Measurements from ENCODE around the gene NSL1.
A peak's percentile ranks its signal among the peaks of the same experiment; 100 is the strongest.
"Not testable (repeated sequence)": the region's sequence is repeated elsewhere in the genome, so short reads cannot be mapped to it uniquely, and the experiment has no call there.

NSL1 gene

GRCh38 chr1:212783976-212784375 lies 7.6 kb downstream of the NSL1 start:
- DNase-seq (ENCODE audit: low spot score) = no peak

GRCh38 chr1:212782422-212783154 lies 9.0 kb downstream of the NSL1 start:
- DNase-seq (ENCODE audit: low spot score) = peak; percentile 21

GRCh38 chr1:212781225-212781624 lies 10.4 kb downstream of the NSL1 start:
- DNase-seq (ENCODE audit: low spot score) = no peak

- DNase-seq (ENCODE audit: low spot score) = no peak
These were observed 10.8 kb downstream of the NSL1 start for GRCh38 chr1:212780759-212781158.

GRCh38 chr1:212779086-212779485 lies 12.5 kb downstream of the NSL1 start:
- not testable (repeated sequence) for DNase-seq (ENCODE audit: low spot score)

GRCh38 chr1:212777151-212777550 lies 14.4 kb downstream of the NSL1 start:
- no peak for DNase-seq (ENCODE audit: low spot score)

- no peak for DNase-seq (ENCODE audit: low spot score)
These were observed 16.3 kb downstream of the NSL1 start for GRCh38 chr1:212775241-212775640.

- no peak for DNase-seq (ENCODE audit: low spot score)
These were observed 17.0 kb downstream of the NSL1 start for GRCh38 chr1:212774584-212774983.

- no peak for DNase-seq (ENCODE audit: low spot score)
These were observed 18.6 kb downstream of the NSL1 start for GRCh38 chr1:212773011-212773410.

- DNase-seq (ENCODE audit: low spot score) = no peak
These were observed 20.2 kb downstream of the NSL1 start for GRCh38 chr1:212771341-212771740.

GRCh38 chr1:212769459-212770167 lies 22.0 kb downstream of the NSL1 start:
- no peak for DNase-seq (ENCODE audit: low spot score)

GRCh38 chr1:212766825-212767224 lies 24.8 kb downstream of the NSL1 start:
- not testable (repeated sequence) for DNase-seq (ENCODE audit: low spot score)

GRCh38 chr1:212764718-212765281 lies 26.8 kb downstream of the NSL1 start:
- not testable (repeated sequence) for DNase-seq (ENCODE audit: low spot score)

GRCh38 chr1:212762839-212763238 lies 28.7 kb downstream of the NSL1 start:
- no peak for DNase-seq (ENCODE audit: low spot score)

- DNase-seq (ENCODE audit: low spot score) = no peak
These were observed 29.3 kb downstream of the NSL1 start for GRCh38 chr1:212762234-212762633.

- DNase-seq (ENCODE audit: low spot score) = peak; percentile 55
These were observed 31.3 kb downstream of the NSL1 start for GRCh38 chr1:212760126-212760823.

- DNase-seq (ENCODE audit: low spot score) = no peak
These were observed 31.9 kb downstream of the NSL1 start for GRCh38 chr1:212759683-212760082.

- peak; percentile 37 for DNase-seq (ENCODE audit: low spot score)
These were observed 36.9 kb downstream of the NSL1 start for GRCh38 chr1:212754680-212755079.

- DNase-seq (ENCODE audit: low spot score) = no peak
These were observed 37.4 kb downstream of the NSL1 start for GRCh38 chr1:212754193-212754592.

GRCh38 chr1:212753749-212754148 lies 37.8 kb downstream of the NSL1 start:
- no peak for DNase-seq (ENCODE audit: low spot score)

- DNase-seq (ENCODE audit: low spot score) = no peak
These were observed 38.6 kb downstream of the NSL1 start for GRCh38 chr1:212752934-212753497.

- DNase-seq (ENCODE audit: low spot score) = no peak
These were observed 39.2 kb downstream of the NSL1 start for GRCh38 chr1:212752252-212752933.
